HCT116 (cell line): Measurements from ENCODE around the gene SPTLC1. TPM values are rescaled to one million over a fixed set of nuclear protein-coding genes. Genes with fewer than 3 reads are reported as not detected.

Experiments used
- ATAC-seq: fragments of 200-7000 bp; cut with Tn5 transposase; 2 replicates; pipeline ENCODE4 v1.9.1; 2020; ENCODE audit warnings: mild to moderate bottlenecking, moderate library complexity
- BruUV-seq: library from RNA; stranded (reverse); fragments of 400-500 nt; replicated peaks from 2 replicates; lab custom pipeline; 2021; lab: Mats Ljungman, UMichigan
- CTCF ChIA-PET: fragments of 300-600 bp; sonication (Branson Sonifier 250); formaldehyde crosslinking; loops from one replicate; lab custom pipeline; 2021; ENCODE audit warnings: antibody characterized with exemption; lab: Charles Lee
- POLR2A ChIA-PET: fragments of 300-600, 350-600 bp; sonication (Branson Sonifier 250); formaldehyde crosslinking; loops from one replicate; lab custom pipeline; 2021; ENCODE audit warnings: antibody characterized with exemption; lab: Charles Lee
- RAD21 ChIA-PET, 2 experiments: fragments of 300-600 bp; sonication (Branson Sonifier 250); formaldehyde crosslinking; loops; one replicate each; lab custom pipeline; 2023; ENCODE audit warnings: low total read pairs in 2 of 2; ENCODE audit not compliant: uncharacterized antibody in 2 of 2, unreplicated experiment in 2 of 2, low non-redundant PET in 1 of 2; lab: Charles Lee
- DNase-seq: peaks from one replicate; pipeline ENCODE4 v3.0.0-alpha.2; 2010; ENCODE audit warnings: low read depth, low spot score
- H2AFZ ChIP-seq: fragments of 200-600 bp; shearing (Covaris generic), sonication (generic); 2 replicates; pipeline ENCODE4 v1.6.1; 2017; ENCODE audit warnings: low read depth, mixed run types, mixed read lengths, antibody characterized with exemption, low read length; ENCODE audit not compliant: poor library complexity, severe bottlenecking
- H3K27ac ChIP-seq: 2 replicates; pipeline ENCODE4 v1.5.1; 2012; ENCODE audit warnings: low read depth, low read length
- H3K27me3 ChIP-seq: fragments of 200-600 bp; sonication (generic); 2 replicates; pipeline ENCODE4 v1.6.1; 2016; ENCODE audit warnings: mixed run types, low read length, mixed read lengths; ENCODE audit not compliant: insufficient read depth
- H3K36me3 ChIP-seq, 2 experiments: fragments of 200-500 bp in 1 of 2; fragments of 200-600 bp in 1 of 2; sonication (Bioruptor generic) in 1 of 2; sonication (generic) in 1 of 2; 2 replicates each; pipeline versions ENCODE4 v1.5.1 to v1.6.1; 2014 to 2016; ENCODE audit warnings: low read length in 2 of 2, inconsistent platforms in 1 of 2, mixed read lengths in 1 of 2, mixed run types in 1 of 2; ENCODE audit not compliant: insufficient read depth in 2 of 2, control insufficient read depth in 1 of 2
- H3K4me1 ChIP-seq, 2 experiments: fragments of 200-600 bp in 1 of 2; sonication (generic) in 1 of 2; 2 replicates each; pipeline versions ENCODE4 v1.5.1 to v1.6.1; 2012 to 2017; ENCODE audit warnings: low read length in 2 of 2, inconsistent platforms in 1 of 2, mild to moderate bottlenecking in 1 of 2, mixed read lengths in 1 of 2, mixed run types in 1 of 2, moderate library complexity in 1 of 2; ENCODE audit not compliant: insufficient read depth in 2 of 2, control insufficient read depth in 1 of 2
- H3K4me2 ChIP-seq: fragments of 200-600 bp; sonication (generic); 2 replicates; pipeline ENCODE4 v1.6.1; 2017; ENCODE audit warnings: mixed run types, low read length, mixed read lengths
- H3K4me3 ChIP-seq, 2 experiments: fragments of 200-600 bp in 1 of 2; sonication (generic) in 1 of 2; replicated peaks in 1 of 2; 2 replicates each; pipeline ENCODE4 v1.5.1; 2011 to 2016; ENCODE audit warnings: low read length in 2 of 2, control low read depth in 1 of 2, low read depth in 1 of 2, mild to moderate bottlenecking in 1 of 2, mixed read lengths in 1 of 2, mixed run types in 1 of 2
- H3K79me2 ChIP-seq: fragments of 200-600 bp; sonication (generic); 2 replicates; pipeline ENCODE4 v1.6.1; 2017; ENCODE audit warnings: mild to moderate bottlenecking, mixed run types, low read length, moderate library complexity, mixed read lengths; ENCODE audit not compliant: insufficient read depth
- H3K9ac ChIP-seq: fragments of 200-600 bp; sonication (generic); 2 replicates; pipeline ENCODE4 v1.6.1; 2016; ENCODE audit warnings: low read length, mixed read lengths
- H3K9me2 ChIP-seq: fragments of 200-600 bp; sonication (generic), shearing (Covaris generic); 2 replicates; pipeline ENCODE4 v1.6.1; 2017; ENCODE audit warnings: mixed run types, mild to moderate bottlenecking, moderate library complexity; ENCODE audit not compliant: insufficient read depth
- H3K9me3 ChIP-seq, 2 experiments: fragments of 200-500 bp in 1 of 2; fragments of 200-600 bp in 1 of 2; sonication (Bioruptor generic) in 1 of 2; sonication (generic) in 1 of 2; 2 replicates each; pipeline ENCODE4 v1.6.1; 2014 to 2017; ENCODE audit warnings: low read length in 2 of 2, mixed read lengths in 2 of 2, inconsistent platforms in 1 of 2, low read depth in 1 of 2, mild to moderate bottlenecking in 1 of 2, mixed run types in 1 of 2, moderate library complexity in 1 of 2; ENCODE audit not compliant: control insufficient read depth in 1 of 2, insufficient read depth in 1 of 2
- H4K20me1 ChIP-seq: fragments of 200-600 bp; sonication (generic), shearing (Covaris generic); 2 replicates; pipeline ENCODE4 v1.6.1; 2017; ENCODE audit warnings: mixed run types, mild to moderate bottlenecking, moderate library complexity; ENCODE audit not compliant: insufficient read depth
- ATF3 ChIP-seq: IDR thresholded peaks from 2 replicates; pipeline ENCODE4 v1.6.1; 2012
- CEBPB ChIP-seq: IDR thresholded peaks from 2 replicates; pipeline ENCODE4 v1.6.1; 2012; ENCODE audit warnings: low read depth
- EGR1 ChIP-seq: IDR thresholded peaks from 2 replicates; pipeline ENCODE4 v1.6.1; 2012; ENCODE audit warnings: low read depth
- ELF1 ChIP-seq: IDR thresholded peaks from 2 replicates; pipeline ENCODE4 v1.6.1; 2012; ENCODE audit warnings: low read depth, borderline replicate concordance
- EZH2phosphoT487 ChIP-seq: fragments of 200-600 bp; IDR thresholded peaks from 2 replicates; pipeline ENCODE4 v1.6.1; 2018; ENCODE audit warnings: antibody characterized with exemption, borderline replicate concordance
- MAX ChIP-seq: IDR thresholded peaks from 2 replicates; pipeline ENCODE4 v1.6.1; 2012
- RAD21 ChIP-seq: IDR thresholded peaks from 2 replicates; pipeline ENCODE4 v1.6.1; 2012; ENCODE audit warnings: low read depth, mild to moderate bottlenecking
- SP1 ChIP-seq: IDR thresholded peaks from 2 replicates; pipeline ENCODE4 v1.6.1; 2012; ENCODE audit warnings: low read depth
- SRF ChIP-seq: IDR thresholded peaks from 2 replicates; pipeline ENCODE4 v1.6.1; 2012; ENCODE audit warnings: low read depth
- TCF7L2 ChIP-seq: IDR thresholded peaks from 2 replicates; pipeline ENCODE4 v1.7.0; 2011; ENCODE audit warnings: borderline replicate concordance, inconsistent platforms; ENCODE audit not compliant: insufficient read depth, insufficient read length; ENCODE audit errors: extremely low read depth
- ZFX ChIP-seq: fragments of 450-650 bp; IDR thresholded peaks from 2 replicates; pipeline ENCODE4 v1.6.1; 2017
- ZNF274 ChIP-seq: fragments of 200-500 bp; sonication (Bioruptor generic); IDR thresholded peaks from 2 replicates; pipeline ENCODE4 v1.6.1; 2014; ENCODE audit warnings: mild to moderate bottlenecking, low read depth, low read length, inconsistent platforms
- intact Hi-C: fragments of 100-400 bp; cut with micrococcal nuclease; formaldehyde crosslinking; loops from 2 replicates; pipeline ENCODE4 v1.10.0; 2022
- total RNA-seq: library from RNA; stranded (reverse); gene quantifications from one replicate; pipeline ENCODE4 v1.2.1, GENCODE V29; 2021; ENCODE audit not compliant: unreplicated experiment
- TF ChIP-seq, protein P1 (sequence below): IDR thresholded peaks from 2 replicates; pipeline ENCODE4 v1.6.1; 2011; ENCODE audit warnings: mild to moderate bottlenecking, low read length, moderate library complexity; ENCODE audit not compliant: insufficient replicate concordance; ENCODE audit errors: extremely low read depth
- TF ChIP-seq, protein P2 (sequence below), 3 experiments: fragments of 200-600 bp in 1 of 3; sonication (generic) in 1 of 3; IDR thresholded peaks in 2 of 3; conservative IDR thresholded peaks in 1 of 3; 2 replicates each; pipeline ENCODE4 v1.5.1; 2012 to 2017; ENCODE audit warnings: low read depth in 2 of 3, low read length in 2 of 3, antibody characterized with exemption in 1 of 3, borderline replicate concordance in 1 of 3, control low read depth in 1 of 3, mild to moderate bottlenecking in 1 of 3, mixed read lengths in 1 of 3, mixed run types in 1 of 3, moderate library complexity in 1 of 3; ENCODE audit not compliant: insufficient read depth in 1 of 3

Gene SPTLC1
- total RNA-seq, 1 experiment from 2014 or later: 81.7 TPM

- no peaks in the 10 kb centered on the region for H3K4me1 ChIP-seq
- no peaks in the 10 kb centered on the region for H3K27me3 ChIP-seq
- no peaks in the 10 kb centered on the region for H3K9me2 ChIP-seq
- RAD21 ChIA-PET: no interaction called here
- no peak overlapping the region for H3K9ac ChIP-seq
- POLR2A ChIA-PET: no interaction called here
- H4K20me1 ChIP-seq: no peaks in the 10 kb centered on the region
- peaks cover 7 to 22% of the 10 kb centered on the region in 2 experiments; a peak in 3 of 4 replicates for H3K36me3 ChIP-seq
- H3K4me3 ChIP-seq: no peak overlapping the region
- TF ChIP-seq TCF7L2 (no peak), SP1 (no peak), MAX (no peak), ZNF274 (no peak), EGR1 (no peak), ZFX (no peak), CEBPB (no peak), ELF1 (no peak), RAD21 (no peak), EZH2phosphoT487 (no peak), ATF3 (no peak), SRF (no peak)
- TF ChIP-seq, protein P1, sequence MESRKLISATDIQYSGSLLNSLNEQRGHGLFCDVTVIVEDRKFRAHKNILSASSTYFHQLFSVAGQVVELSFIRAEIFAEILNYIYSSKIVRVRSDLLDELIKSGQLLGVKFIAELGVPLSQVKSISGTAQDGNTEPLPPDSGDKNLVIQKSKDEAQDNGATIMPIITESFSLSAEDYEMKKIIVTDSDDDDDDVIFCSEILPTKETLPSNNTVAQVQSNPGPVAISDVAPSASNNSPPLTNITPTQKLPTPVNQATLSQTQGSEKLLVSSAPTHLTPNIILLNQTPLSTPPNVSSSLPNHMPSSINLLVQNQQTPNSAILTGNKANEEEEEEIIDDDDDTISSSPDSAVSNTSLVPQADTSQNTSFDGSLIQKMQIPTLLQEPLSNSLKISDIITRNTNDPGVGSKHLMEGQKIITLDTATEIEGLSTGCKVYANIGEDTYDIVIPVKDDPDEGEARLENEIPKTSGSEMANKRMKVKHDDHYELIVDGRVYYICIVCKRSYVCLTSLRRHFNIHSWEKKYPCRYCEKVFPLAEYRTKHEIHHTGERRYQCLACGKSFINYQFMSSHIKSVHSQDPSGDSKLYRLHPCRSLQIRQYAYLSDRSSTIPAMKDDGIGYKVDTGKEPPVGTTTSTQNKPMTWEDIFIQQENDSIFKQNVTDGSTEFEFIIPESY: no peak
- TF ChIP-seq, protein P2, sequence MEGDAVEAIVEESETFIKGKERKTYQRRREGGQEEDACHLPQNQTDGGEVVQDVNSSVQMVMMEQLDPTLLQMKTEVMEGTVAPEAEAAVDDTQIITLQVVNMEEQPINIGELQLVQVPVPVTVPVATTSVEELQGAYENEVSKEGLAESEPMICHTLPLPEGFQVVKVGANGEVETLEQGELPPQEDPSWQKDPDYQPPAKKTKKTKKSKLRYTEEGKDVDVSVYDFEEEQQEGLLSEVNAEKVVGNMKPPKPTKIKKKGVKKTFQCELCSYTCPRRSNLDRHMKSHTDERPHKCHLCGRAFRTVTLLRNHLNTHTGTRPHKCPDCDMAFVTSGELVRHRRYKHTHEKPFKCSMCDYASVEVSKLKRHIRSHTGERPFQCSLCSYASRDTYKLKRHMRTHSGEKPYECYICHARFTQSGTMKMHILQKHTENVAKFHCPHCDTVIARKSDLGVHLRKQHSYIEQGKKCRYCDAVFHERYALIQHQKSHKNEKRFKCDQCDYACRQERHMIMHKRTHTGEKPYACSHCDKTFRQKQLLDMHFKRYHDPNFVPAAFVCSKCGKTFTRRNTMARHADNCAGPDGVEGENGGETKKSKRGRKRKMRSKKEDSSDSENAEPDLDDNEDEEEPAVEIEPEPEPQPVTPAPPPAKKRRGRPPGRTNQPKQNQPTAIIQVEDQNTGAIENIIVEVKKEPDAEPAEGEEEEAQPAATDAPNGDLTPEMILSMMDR (IDR thresholded peaks at IDR 0.05 in 2 of 3, conservative IDR thresholded peaks at IDR 0.05 in 1 of 3; ENCODE audit: borderline replicate concordance in 1 of 3, insufficient read depth in 1 of 3, low read depth in 2 of 3, low read length in 2 of 3): no peak
- TF ChIP-seq, all 23 proteins: peak for 0
- ATAC-seq (no peak), DNase-seq (no peak)
- no peaks in the 10 kb centered on the region for H3K9me3 ChIP-seq
- H2AFZ ChIP-seq: no peak overlapping the region
- H3K79me2 ChIP-seq: no peaks in the 10 kb centered on the region
- H3K27ac ChIP-seq: no peak overlapping the region
- intact Hi-C loops: no loop called here
- CTCF ChIA-PET: no interaction called here
- H3K4me2 ChIP-seq: no peak overlapping the region
- BruUV-seq: no TSS peak
Measured at GRCh38 chr9:92035687-92036410, 79.4 kb downstream of the SPTLC1 start.
